HepG2 (cell line): ENCODE results near the gene IER5L. TPM values are rescaled to one million over a fixed set of nuclear protein-coding genes. Genes with fewer than 3 reads are reported as not detected.
A peak's percentile ranks its signal among the peaks of the same experiment; 100 is the strongest.

Experiments
- AKNA ChIP-seq: sonication (generic); formaldehyde crosslinking; IDR thresholded peaks from 2 replicates; pipeline ENCODE4 v1.4.0; 2020; ENCODE audit warnings: missing genetic modification reagents, borderline replicate concordance
- ATF7 ChIP-seq, 2 experiments: fragments of 450-650 bp in 1 of 2; sonication (generic) in 1 of 2; formaldehyde crosslinking in 1 of 2; IDR thresholded peaks; 2 replicates each; pipeline versions ENCODE4 v1.4.0 to v1.6.1; 2016 to 2020; ENCODE audit warnings: antibody characterized with exemption in 1 of 2, mild to moderate bottlenecking in 1 of 2, missing genetic modification reagents in 1 of 2
- BCL3 ChIP-seq: sonication (generic); formaldehyde crosslinking; IDR thresholded peaks from 2 replicates; pipeline ENCODE4 v1.5.1; 2020; ENCODE audit warnings: mild to moderate bottlenecking, missing genetic modification reagents, moderate library complexity
- GFI1 ChIP-seq: sonication (generic); formaldehyde crosslinking; IDR thresholded peaks from 2 replicates; pipeline ENCODE4 v1.5.0; 2020; ENCODE audit warnings: missing genetic modification reagents, mild to moderate bottlenecking, borderline replicate concordance
- HBP1 ChIP-seq: IDR thresholded peaks from 2 replicates; pipeline ENCODE4 v1.6.1; 2016; ENCODE audit warnings: low read depth, control low read depth
- HCFC1 ChIP-seq: fragments of 150-350 bp; IDR thresholded peaks from 2 replicates; pipeline ENCODE4 v1.6.1; 2014; ENCODE audit warnings: low read depth, low read length
- MXD3 ChIP-seq: IDR thresholded peaks from 2 replicates; pipeline ENCODE4 v1.6.1; 2016; ENCODE audit warnings: mild to moderate bottlenecking, missing biosample characterization, missing genetic modification reagents
- SALL2 ChIP-seq: sonication (generic); formaldehyde crosslinking; IDR thresholded peaks from 2 replicates; pipeline ENCODE4 v1.8.1; 2023; ENCODE audit warnings: mild to moderate bottlenecking, missing genetic modification reagents, inconsistent platforms
- SCMH1 ChIP-seq: sonication (generic); formaldehyde crosslinking; IDR thresholded peaks from 2 replicates; pipeline ENCODE4 v1.9.0; 2021; ENCODE audit warnings: missing genetic modification reagents, mild to moderate bottlenecking, borderline replicate concordance
- ZBTB25 ChIP-seq: IDR thresholded peaks from 2 replicates; pipeline ENCODE4 v1.6.1; 2018; ENCODE audit warnings: missing genetic modification reagents
- ZNF17 ChIP-seq: sonication (generic); formaldehyde crosslinking; IDR thresholded peaks from 2 replicates; pipeline ENCODE4 v1.5.0; 2020; ENCODE audit warnings: mild to moderate bottlenecking, missing genetic modification reagents
- ZNF235 ChIP-seq: sonication (generic); formaldehyde crosslinking; IDR thresholded peaks from 2 replicates; pipeline ENCODE4 v1.8.1; 2023; ENCODE audit warnings: mild to moderate bottlenecking, missing genetic modification reagents, borderline replicate concordance
- ZNF354B ChIP-seq: sonication (generic); formaldehyde crosslinking; IDR thresholded peaks from 2 replicates; pipeline ENCODE4 v1.8.0; 2022; ENCODE audit warnings: mild to moderate bottlenecking, missing genetic modification reagents
- ZNF362 ChIP-seq: sonication (generic); formaldehyde crosslinking; IDR thresholded peaks from 2 replicates; pipeline ENCODE4 v1.4.0; 2020; ENCODE audit warnings: missing genetic modification reagents, mild to moderate bottlenecking, borderline replicate concordance
- ZNF431 ChIP-seq: sonication (generic); formaldehyde crosslinking; IDR thresholded peaks from 2 replicates; pipeline ENCODE4 v1.9.0; 2022; ENCODE audit warnings: missing genetic modification reagents, low read depth, mild to moderate bottlenecking, borderline replicate concordance
- ZNF552 ChIP-seq: sonication (generic); formaldehyde crosslinking; IDR thresholded peaks from 2 replicates; pipeline ENCODE4 v1.9.0; 2022; ENCODE audit warnings: missing genetic modification reagents, mild to moderate bottlenecking, borderline replicate concordance
- ZNF557 ChIP-seq: sonication (generic); formaldehyde crosslinking; IDR thresholded peaks from 2 replicates; pipeline ENCODE4 v1.4.0; 2020; ENCODE audit warnings: missing genetic modification reagents
- ZNF709 ChIP-seq: sonication (generic); formaldehyde crosslinking; IDR thresholded peaks from 2 replicates; pipeline ENCODE4 v1.5.0; 2020; ENCODE audit warnings: mild to moderate bottlenecking, missing genetic modification reagents
- polyA plus RNA-seq, 8 experiments: library from polyadenylated mRNA; depleted of rRNA in 3 of 8; stranded (reverse) in 7 of 8; unstranded in 1 of 8; fragments of >200 nt; fragmentation: Illumina TruSeq in 4 of 8; extraction: Trizol in 4 of 8; gene quantifications; 2 replicates each; pipeline versions ENCODE4 v1.2.1 to v1.2.3, GENCODE V29; 2011 to 2016; ENCODE audit warnings: low read depth in 4 of 8, missing spikeins in 1 of 8, mixed read lengths in 1 of 8; ENCODE audit not compliant: insufficient read depth in 1 of 8
- total RNA-seq, 5 experiments: library from RNA; depleted of rRNA; stranded (reverse); fragments of >200 nt; fragmentation: Illumina TruSeq; extraction: Trizol; gene quantifications; 2 replicates each; pipeline ENCODE4 v1.2.3, GENCODE V29; 2016; ENCODE audit warnings: low read depth in 1 of 5

IER5L gene
- total and polyA plus RNA-seq, 2 of the 13 experiments (the other 11 are each of a cell fraction or from before 2014, with no cell fraction given) = 1.8 to 3.3 TPM

- TF ChIP-seq BCL3 (CRISPR knock-in tag) (no peak), ZNF354B (no peak), ZNF17 (CRISPR knock-in tag) (no peak), SCMH1 (CRISPR knock-in tag) (no peak), HBP1 (CRISPR knock-in tag) (no peak), GFI1 (peak; percentile 77), ZNF431 (CRISPR knock-in tag) (no peak), ZBTB25 (CRISPR knock-in tag) (no peak), SALL2 (CRISPR knock-in tag) (peak; percentile 19; the same call in 1 of the 2 replicates), AKNA (no peak), ZNF235 (no peak), ZNF557 (CRISPR knock-in tag) (no peak), ZNF709 (CRISPR knock-in tag) (no peak), MXD3 (CRISPR knock-in tag) (peak; percentile 76; the same call in 1 of the 2 replicates), ATF7 (IDR thresholded peaks at IDR 0.05) (no peak), ATF7 (CRISPR knock-in tag; IDR thresholded peaks at IDR 0.05) (no peak), ZNF552 (CRISPR knock-in tag) (no peak), ZNF362 (CRISPR knock-in tag) (no peak), HCFC1 (no peak)
Observed at GRCh38 chr9:129139233-129139992, 38.6 kb downstream of the IER5L start (continued).
